Measurements from ENCODE around the gene MRPL46. TPM values are rescaled to one million over a fixed set of nuclear protein-coding genes. Genes with fewer than 3 reads are reported as not detected.

MRPL46 gene
- total RNA-seq, 1 donor from 2014 or later: 25.9 TPM

DNA sequence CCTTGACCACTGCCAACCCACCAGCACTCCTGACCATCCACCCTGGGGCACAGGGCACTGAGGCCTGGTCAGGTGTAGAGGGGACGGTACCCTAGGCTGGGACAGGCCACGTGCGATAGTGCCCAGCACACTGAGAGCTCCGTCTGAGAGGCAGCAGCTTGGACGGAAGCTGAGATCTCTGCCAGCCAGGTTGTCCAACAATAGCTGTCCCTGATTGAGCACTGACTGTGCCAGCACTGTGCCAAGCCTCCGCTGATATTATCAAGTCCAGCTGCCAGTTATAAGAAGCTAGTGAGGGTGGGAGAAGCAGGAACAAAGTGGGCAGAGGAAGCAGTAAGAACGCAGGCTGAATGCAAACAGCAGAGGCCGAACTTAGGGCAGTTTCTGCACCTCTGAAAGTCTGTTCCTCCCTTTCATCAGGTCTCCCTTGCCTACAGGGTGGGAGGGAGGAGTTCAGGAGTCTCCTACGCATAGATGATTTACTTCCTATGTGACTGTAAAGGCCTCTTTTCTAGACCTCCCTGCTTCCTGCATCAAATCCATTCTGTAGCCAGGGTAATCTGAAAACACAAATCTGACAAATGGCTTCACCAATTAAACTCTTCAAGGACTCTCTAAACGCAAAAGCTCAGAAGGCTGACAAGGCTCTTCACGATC is 30.0 kb upstream of the MRPL46 start:
- H3K27me3 Mint-ChIP-seq (ENCODE audit: low read depth): no peaks in the 10 kb centered on the region
- H3K27ac Mint-ChIP-seq (ENCODE audit: unreplicated experiment): no peak overlapping the region
- H3K9me3 Mint-ChIP-seq: no peaks in the 10 kb centered on the region
- H3K4me1 Mint-ChIP-seq: no peaks in the 10 kb centered on the region
- no peak for DNase-seq (ENCODE audit: low read depth, low spot score)
- no peaks in the 10 kb centered on the region for H3K36me3 Mint-ChIP-seq (ENCODE audit: low read depth)
- H3K4me3 Mint-ChIP-seq: no peak overlapping the region
- TF ChIP-seq, protein P1, sequence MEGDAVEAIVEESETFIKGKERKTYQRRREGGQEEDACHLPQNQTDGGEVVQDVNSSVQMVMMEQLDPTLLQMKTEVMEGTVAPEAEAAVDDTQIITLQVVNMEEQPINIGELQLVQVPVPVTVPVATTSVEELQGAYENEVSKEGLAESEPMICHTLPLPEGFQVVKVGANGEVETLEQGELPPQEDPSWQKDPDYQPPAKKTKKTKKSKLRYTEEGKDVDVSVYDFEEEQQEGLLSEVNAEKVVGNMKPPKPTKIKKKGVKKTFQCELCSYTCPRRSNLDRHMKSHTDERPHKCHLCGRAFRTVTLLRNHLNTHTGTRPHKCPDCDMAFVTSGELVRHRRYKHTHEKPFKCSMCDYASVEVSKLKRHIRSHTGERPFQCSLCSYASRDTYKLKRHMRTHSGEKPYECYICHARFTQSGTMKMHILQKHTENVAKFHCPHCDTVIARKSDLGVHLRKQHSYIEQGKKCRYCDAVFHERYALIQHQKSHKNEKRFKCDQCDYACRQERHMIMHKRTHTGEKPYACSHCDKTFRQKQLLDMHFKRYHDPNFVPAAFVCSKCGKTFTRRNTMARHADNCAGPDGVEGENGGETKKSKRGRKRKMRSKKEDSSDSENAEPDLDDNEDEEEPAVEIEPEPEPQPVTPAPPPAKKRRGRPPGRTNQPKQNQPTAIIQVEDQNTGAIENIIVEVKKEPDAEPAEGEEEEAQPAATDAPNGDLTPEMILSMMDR (conservative IDR thresholded peaks at IDR 0.05): no peak

DNA sequence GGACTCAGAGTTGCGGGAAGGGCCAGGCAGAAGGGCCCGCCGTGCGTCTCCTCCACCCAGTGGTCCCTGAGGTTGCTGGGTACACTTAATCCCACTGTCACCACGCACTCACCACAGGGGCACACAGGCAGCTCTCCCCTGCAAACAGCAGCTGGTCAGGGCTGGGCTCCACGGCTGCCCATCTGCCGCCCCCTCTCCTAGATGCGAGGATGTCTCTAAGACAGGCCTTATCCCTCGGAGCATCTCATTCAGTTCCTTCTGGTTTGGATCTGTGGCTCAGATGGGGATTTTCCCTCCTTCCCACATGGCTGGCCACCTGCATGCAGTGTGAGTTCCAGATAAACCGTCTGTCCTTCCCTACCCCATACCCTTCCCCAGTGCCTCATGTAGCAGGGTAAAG is 26.7 kb upstream of the MRPL46 start:
- Mint-ChIP-seq H3K9me3 (no peaks in the 10 kb centered on the region), H3K27me3 (ENCODE audit: low read depth) (peaks cover 2% of the 10 kb centered on the region), H3K36me3 (ENCODE audit: low read depth) (no peaks in the 10 kb centered on the region), H3K27ac (ENCODE audit: unreplicated experiment) (no peak overlapping the region), H3K4me1 (no peaks in the 10 kb centered on the region), H3K4me3 (no peak overlapping the region)
- TF ChIP-seq, protein P1 (conservative IDR thresholded peaks at IDR 0.05): no peak
- DNase-seq (ENCODE audit: low read depth, low spot score): no peak

DNA sequence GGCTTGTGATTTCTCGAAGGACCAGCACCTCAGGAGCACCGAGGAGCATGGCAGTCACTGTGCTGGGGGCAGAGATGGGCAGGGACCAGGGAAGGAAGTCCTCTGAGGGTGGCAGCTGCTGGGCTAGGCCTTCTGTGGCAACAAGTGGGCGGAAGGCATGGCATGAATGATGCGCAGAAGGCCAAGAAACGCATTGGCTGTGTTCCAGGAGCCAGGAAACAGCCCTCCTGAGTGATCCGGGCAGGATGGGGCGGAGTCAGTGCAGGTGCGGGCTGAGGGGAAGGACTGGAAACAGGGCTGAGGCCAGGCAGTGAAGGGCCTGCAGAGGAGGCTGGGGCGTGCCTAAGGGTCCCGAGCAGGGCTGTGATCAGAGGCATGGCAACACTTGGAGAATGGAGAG is 24.0 kb upstream of the MRPL46 start:
- Mint-ChIP-seq H3K27me3 (ENCODE audit: low read depth) (peaks cover 15% of the 10 kb centered on the region), H3K36me3 (ENCODE audit: low read depth) (no peaks in the 10 kb centered on the region), H3K4me1 (no peaks in the 10 kb centered on the region), H3K27ac (ENCODE audit: unreplicated experiment) (peak overlapping the region; percentile 62), H3K4me3 (no peak overlapping the region), H3K9me3 (no peaks in the 10 kb centered on the region)
- no peak for DNase-seq (ENCODE audit: low read depth, low spot score)
- TF ChIP-seq, protein P1 (conservative IDR thresholded peaks at IDR 0.05): no peak

DNA sequence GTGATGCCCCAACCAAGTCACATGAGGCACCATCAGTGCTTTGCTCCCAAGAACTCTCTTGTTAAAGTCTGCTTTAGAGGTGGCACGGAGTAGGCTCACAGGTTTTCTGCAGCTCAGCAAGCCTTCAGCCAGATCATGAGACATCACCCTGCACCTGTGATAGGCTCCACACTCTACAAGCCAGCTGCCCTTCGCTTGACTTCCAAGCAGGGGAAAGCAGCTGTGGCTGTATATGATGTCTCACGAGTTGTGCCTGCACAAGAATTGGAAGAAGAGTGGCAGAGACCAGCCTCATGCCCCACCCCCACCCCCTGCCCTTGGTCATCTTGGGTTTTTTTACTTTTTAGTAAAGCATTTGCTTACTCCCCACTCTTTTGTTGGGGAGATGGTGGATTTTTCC is 22.8 kb upstream of the MRPL46 start:
- Mint-ChIP-seq H3K4me3 (no peak overlapping the region), H3K27ac (ENCODE audit: unreplicated experiment) (no peak overlapping the region), H3K9me3 (no peaks in the 10 kb centered on the region), H3K27me3 (ENCODE audit: low read depth) (peaks cover 18% of the 10 kb centered on the region), H3K36me3 (ENCODE audit: low read depth) (no peaks in the 10 kb centered on the region), H3K4me1 (peaks cover 1% of the 10 kb centered on the region)
- TF ChIP-seq, protein P1 (conservative IDR thresholded peaks at IDR 0.05): no peak
- no peak for DNase-seq (ENCODE audit: low read depth, low spot score)

DNA sequence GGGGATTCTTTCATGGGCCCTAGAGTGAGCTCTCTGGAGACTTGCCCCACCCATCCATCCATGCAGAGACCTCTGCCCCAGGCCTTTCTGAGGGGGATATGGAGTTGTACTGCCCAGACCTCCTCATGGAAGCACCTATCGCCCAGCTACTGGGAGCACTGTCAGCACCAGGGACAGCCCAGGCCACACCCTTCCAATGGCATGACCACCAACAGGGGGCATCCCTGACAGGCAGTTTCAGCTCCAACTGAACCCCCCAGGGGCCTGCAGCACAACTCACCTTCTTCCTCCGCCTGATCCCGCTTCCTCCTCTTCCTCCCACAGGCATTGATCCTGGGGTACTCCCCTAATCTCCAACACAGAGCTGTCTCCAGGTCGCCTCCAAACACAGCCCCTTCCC is 22.1 kb upstream of the MRPL46 start:
- Mint-ChIP-seq H3K4me1 (peaks cover 8% of the 10 kb centered on the region), H3K36me3 (ENCODE audit: low read depth) (no peaks in the 10 kb centered on the region), H3K9me3 (no peaks in the 10 kb centered on the region), H3K27ac (ENCODE audit: unreplicated experiment) (no peak overlapping the region), H3K27me3 (ENCODE audit: low read depth) (peaks cover 18% of the 10 kb centered on the region), H3K4me3 (no peak overlapping the region)
- TF ChIP-seq, protein P1 (conservative IDR thresholded peaks at IDR 0.05): no peak
- no peak for DNase-seq (ENCODE audit: low read depth, low spot score)

Measured in neural crest cell (in vitro differentiated cells).